ENCODE data around the gene ADIRF.
A peak's percentile ranks its signal among the peaks of the same experiment; 100 is the strongest.
"Not testable (repeated sequence)": the region's sequence is repeated elsewhere in the genome, so short reads cannot be mapped to it uniquely, and the experiment has no call there.

ADIRF gene

DNA sequence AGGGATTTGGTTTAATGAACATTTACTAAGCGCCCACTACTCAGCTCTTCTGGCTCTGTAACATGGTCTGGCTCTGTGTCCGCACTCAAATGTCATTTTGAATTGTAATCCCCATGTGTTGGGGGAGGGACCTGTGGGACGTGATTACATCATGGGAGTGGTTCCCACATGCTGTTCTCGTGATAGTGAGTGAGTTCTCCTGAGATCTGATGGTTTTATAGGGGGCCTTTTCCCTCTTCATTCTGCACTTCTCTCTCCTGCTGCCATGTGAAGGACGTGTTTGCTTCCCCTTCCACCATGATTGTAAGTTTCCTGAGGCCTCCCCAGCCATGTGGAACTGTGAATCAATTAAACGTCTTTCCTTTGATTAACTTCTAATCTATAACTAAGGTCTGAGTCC lies 12.7 kb downstream of the ADIRF start:
- not testable (repeated sequence) for DNase-seq

DNA sequence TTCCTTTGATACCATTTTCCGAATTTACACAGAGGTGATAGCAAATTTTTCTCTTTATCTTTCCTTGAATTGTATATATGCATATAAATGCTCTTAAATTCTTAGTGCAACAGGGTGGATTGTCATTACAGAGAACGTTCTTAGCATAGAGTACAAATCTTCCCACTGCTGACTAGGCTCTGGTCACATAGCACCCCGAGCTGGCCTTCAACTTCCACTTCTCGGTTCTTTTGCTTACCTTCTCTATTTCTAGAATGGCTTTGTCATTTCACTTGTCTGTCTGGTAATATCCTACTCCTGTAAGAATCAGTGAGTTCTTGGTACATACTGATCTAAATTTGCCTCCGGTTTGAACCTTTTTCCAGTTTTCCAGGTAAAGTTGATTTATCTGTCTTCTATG lies 13.4 kb downstream of the ADIRF start:
- peak; percentile 48 for DNase-seq

DNA sequence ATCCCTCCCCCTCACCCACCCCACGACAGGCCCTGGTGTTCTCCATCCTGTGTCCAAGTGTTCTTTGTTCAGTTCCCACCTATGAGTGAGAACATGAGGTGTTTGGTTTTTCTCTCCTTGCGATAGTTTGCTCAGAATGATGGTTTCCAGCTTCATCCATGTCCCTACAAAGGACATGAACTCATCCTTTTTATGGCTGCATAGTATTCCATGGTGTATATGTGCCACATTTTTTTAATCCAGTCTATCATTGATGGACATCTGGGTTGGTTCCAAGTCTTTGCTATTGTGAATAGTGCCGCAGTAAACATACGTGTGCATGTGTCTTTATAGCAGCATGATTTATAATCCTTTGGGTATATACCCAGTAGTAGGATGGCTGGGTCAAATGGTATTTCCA lies 16.2 kb downstream of the ADIRF start:
- not testable (repeated sequence) for DNase-seq

DNA sequence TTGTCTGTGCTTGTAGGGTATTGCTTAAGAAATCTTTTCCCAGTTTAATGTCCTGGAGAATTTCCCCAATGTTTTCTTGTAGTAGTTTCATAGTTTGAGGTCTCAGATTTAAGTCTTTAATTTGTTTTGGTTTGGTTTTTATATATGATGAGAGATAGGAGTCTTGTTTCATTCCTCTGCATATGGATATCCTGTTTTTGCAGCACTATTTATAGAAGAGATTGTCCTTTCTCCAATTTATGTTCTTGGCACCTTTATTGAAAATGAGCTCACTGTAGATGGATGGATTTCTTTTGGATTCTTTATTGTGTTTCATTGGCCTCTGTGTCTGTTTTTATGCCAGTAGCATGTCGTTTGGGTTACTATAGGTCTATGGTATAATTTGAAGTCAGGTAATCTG lies 20.2 kb downstream of the ADIRF start:
- DNase-seq: no peak

DNA sequence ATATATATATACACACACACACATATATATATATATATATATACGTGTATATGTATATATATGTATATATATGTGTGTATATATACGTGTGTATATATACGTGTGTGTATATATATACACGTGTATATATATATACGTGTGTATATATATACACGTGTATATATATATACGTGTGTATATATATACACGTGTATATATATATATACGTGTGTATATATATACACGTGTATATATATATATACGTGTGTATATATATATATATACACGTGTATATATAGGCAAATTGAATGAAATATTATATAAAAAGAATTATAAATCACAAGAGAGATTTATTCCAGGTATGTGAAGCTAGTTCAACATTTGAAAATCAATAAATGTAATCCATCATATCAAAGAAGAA lies 23.1 kb downstream of the ADIRF start:
- not testable (repeated sequence) for DNase-seq

DNA sequence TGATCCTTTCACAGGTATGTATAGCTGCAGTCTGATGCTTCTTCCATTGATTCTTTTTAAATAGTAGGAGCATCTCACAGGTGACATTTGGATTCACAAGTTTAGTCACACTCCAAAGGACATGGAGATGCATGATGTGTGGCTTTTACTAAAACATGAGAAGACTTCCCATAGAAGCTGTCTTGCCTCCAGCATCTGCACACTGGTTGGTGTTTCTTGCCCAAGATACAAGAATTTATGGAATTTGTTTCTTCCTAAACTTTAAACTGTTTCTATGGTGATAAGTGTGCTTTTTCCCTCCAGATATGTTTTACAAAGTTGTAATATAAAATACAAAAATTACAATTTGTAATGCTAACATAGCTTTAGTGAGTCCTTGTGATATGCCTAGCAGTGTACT lies 24.2 kb downstream of the ADIRF start:
- no peak for DNase-seq

DNA sequence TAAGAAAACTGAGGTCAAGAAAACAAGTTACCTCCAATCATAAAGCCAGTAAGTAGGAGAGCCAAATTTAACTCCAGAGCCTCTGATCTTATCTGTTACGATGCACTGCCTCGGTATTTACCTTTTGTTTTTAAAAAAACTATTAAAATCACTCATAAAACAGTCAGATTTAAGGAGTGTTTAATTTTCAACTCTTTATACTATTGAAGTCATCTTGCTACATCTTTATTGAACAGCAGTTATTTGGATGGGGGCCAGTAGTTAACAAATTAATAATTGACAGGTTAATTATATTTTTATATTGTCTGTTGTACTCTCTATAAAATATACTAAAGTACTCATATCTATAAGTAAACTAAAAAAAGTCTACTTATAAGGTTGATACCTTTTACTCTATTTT lies 24.6 kb downstream of the ADIRF start:
- DNase-seq: no peak

DNA sequence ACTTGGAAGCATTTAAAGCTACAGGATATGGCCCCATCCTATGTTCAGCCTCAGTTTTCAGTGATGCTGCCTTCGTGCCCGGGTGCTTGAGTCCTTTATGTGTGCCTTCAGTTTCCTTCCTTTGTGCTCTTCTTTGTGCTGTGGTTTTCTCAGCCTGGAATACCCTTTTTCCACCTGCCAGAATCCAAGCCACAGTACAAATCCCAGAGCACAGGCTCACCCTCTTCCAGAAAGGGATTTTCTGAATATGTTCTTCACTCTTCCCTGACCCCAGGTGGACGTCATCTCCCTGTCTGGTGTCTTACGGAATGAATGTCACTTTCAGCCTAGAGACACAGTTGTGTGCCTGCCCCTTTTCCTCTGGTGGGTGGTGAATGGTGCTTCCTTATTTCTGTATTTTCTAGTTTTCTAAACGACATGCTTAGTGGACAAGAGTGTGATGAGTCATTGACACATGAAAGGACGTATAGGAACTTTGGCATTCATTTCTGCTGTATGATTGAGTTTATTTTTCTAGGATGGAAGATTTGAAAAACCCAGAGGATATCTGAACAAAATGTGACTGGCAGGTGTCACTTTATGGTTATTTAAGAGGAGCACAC lies 31.6 kb downstream of the ADIRF start:
- DNase-seq: peak; percentile 88

DNA sequence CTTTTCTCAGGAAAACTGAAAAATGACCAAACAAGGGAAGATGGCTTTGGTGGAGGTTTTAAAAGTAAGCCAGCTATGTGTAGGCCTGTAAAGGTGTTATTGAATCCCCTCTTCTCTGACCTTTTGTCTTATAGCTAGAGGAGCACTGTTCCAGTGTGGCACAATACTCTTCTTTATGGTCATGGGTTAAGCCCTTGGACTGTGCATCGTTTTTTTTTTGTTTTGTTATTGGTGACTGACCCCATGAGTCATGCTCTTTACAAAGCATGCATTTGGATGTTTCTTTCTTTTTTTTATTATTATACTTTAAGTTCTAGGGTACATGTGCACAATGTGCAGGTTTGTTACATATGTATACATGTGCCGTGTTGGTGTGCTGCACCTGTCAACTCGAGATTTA lies 32.2 kb downstream of the ADIRF start:
- peak; percentile 72 for DNase-seq

DNA sequence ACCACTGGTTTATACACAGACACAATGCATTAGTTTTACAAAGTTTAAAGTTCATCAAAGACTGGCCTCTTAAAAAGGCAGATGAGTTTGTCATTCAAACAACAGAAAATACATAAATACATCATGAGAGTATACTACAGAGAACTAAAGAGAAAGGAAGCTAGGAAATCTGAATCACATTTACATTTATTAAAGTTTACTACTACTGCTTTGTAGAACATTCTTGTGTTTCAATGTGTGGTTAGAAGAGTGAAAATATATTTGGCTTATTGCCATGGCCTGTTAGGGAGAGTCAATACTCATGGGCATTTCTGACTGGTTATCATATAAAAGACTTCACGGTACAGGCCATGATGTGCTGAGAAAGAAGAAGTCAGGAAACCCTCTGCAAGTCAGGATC lies 38.8 kb downstream of the ADIRF start:
- not testable (repeated sequence) for DNase-seq

DNA sequence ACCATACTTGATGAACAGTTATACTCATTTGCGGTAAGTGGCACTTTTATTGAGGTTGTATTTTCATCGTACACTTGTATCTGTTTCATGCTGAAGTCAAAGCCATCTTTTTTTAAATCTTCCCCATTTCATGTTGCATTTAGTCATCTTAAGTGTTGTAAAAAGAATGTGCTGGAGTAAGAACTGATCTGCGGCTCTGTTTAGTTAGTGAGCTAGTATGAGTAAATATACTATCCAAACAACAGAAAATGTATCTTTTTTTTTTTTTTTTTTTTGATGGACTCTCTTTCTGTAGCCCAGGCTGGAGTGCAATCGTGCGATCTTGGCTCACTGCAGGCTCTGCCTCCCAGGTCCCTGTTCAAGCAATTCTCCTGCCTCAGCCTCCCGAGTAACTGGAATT lies 39.4 kb downstream of the ADIRF start:
- DNase-seq: not testable (repeated sequence)

DNA sequence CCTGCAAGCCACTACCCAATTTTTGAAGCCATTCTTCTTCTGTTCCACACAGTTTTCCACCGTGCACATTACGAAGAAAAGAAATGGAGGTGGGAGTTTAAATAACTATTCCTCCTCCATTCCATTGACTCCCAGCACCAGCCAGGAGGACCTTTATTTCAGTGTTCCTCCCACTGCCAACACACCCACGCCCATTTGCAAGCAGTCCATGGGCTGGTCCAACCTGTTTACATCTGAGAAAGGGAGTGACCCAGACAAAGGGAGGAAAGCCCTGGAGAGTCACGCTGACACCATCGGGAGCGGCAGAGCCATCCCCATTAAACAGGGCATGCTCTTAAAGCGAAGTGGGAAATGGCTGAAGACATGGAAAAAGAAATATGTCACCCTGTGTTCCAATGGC lies 40.0 kb downstream of the ADIRF start:
- DNase-seq: not testable (repeated sequence)

DNA sequence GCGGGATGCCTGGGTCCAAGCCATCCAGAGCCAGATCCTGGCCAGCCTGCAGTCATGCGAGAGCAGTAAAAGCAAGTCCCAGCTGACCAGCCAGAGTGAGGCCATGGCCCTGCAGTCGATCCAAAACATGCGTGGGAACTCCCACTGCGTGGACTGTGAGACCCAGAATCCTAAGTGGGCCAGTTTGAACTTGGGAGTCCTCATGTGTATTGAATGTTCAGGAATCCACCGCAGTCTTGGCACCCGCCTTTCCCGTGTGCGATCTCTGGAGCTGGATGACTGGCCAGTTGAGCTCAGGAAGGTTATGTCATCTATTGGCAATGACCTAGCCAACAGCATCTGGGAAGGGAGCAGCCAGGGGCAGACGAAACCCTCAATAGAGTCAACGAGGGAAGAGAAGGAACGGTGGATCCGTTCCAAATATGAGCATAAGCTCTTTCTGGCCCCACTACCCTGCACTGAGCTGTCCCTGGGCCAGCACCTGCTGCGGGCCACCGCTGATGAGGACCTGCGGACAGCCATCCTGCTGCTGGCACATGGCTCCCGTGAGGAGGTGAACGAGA lies 40.9 kb downstream of the ADIRF start:
- DNase-seq: not testable (repeated sequence)

DNA sequence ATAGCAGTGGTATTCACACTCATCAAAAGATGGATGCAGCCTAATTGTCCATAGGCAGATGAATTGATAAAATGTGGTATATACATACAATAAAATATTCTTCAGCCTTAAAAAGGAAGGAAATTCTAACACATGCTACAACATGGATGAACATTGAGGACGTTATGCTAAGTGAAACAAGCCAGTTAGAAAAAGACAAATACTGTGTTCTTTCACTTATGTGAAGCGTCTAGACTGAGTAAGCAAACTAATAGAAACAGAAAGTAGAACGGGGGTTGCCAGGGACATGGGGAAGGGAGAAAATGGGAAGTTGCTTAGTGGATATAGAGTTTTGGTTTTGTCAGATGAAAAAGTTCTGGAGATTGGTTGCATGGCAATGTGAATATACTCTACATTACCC lies 45.2 kb downstream of the ADIRF start:
- DNase-seq: peak; percentile 63

DNA sequence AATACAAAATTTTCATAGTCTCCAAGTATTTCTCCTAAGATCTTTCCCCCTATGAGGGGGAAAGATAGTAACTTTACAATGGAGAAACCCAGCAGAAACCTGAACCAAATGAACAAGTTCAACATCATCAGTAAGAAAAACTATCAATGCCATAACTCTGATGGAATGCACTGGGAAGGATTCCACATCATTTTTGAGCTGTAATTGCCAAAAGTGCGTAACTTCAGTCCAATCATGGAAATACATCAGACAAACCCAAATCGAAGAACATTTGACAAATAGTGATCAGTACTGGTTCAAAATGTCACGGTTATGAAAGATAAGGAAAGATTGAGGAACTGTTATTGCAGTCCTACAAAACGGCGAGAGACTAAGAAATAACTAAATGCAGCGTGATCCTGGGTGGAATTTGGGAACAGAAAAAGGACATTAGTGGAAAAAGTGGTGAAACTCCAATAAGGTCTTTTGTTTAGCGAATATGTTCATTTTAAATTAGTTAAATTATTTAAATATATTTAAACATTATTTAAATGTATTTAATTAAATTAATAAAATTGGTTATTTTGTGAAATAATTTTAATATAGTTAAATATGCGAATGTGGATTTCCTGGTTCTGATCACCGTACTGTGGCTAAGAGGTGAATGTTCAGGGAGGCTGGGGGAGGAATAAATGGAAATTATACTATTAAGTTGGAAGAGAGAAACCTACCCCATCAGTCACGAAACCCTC lies 46.9 kb downstream of the ADIRF start:
- not testable (repeated sequence) for DNase-seq

DNA sequence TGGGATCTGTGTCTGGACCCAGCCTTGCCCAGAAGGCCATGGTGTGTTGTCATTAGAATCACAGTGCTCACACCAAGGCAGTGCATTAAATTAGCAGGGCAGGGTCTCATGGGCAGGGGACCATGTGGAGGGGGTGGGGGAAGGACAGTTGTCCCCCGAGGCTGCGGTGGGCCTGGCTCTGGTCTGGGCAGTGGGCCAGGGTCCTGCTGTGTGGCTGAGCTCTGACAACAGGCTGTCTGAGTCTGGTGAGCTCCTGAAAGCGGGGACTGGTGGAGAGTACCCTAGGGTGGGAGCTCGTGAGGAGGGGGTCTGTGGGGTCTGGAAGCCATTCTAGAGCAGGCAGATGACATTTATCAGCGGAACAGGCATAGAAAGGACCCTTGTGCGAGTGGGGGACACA lies 49.8 kb downstream of the ADIRF start:
- not testable (repeated sequence) for DNase-seq

DNA sequence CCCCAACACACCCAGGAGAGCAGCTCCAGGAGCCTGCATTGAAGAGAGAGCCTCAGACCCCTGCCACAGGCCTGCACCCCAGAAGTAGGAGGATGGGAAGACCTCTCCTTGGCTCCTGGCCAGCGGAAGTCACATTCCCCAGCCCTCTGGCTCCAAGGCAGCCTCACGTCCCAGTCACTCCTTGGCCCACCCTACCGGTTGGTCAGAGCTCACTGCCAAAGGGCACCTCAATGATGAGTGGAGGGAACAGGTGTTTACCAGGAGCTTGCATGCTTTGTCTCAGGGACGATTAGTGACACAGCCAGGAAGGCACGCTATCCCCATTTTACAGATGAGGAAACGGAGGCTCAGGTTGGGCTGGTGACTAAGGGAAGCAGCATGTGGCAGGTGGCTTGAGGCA lies 50.8 kb downstream of the ADIRF start:
- DNase-seq: not testable (repeated sequence)

DNA sequence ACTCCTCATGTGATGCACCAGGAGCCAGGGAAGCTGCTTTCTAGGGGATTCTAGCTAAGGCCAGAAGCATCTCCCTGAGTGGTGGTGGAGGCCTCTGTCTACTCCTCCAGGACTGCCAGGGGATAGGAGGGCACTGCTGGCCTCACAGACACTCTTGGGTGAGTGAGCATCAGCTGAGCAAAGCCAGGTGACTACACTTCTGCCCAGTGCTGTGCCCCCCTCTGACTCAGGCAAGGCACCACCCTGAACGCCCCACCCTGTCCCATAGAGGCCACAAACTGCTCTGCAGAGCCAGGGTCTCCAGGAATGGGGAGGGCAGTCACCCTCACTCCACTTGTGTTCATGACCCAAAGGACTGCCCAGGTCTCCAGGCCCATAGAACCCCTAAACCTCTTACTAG lies 51.2 kb downstream of the ADIRF start:
- not testable (repeated sequence) for DNase-seq

DNA sequence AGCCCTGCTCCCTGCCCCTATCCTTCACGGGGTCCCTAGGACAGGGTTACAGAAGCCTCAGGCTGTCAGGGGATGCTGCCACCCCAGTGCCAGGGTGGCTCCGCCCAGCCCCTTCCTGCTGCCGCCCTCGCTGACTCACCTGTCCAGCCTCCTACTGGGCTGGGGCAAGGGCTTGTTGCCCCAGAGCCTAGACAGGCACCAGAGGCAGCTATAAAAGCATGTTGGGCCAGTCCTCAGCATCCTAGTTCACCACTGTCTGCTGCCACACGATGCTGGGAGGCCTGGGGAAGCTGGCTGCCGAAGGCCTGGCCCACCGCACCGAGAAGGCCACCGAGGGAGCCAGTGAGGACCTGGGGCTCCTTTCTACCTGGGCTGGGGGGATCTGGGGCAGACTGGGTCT lies 51.8 kb downstream of the ADIRF start, which contains the start of gene FAM25A:
Gene FAM25A, plus strand, starts transcription at position 239 of the 400 bp plus-strand sequence. Its CDS starts 31 bp downstream, at position 270.
- not testable (repeated sequence) for DNase-seq

Measured in suppressor macrophage treated with lipopolysaccharide for 4 hours (primary cell).